GM10847 (cell line): ENCODE measurements around the gene TERT.

Experiments
- POLR2A ChIP-seq: IDR thresholded peaks from 2 replicates; pipeline ENCODE4 v1.6.1; 2011; ENCODE audit not compliant: insufficient read length; ENCODE audit errors: extremely low read depth

The TERT gene

GRCh38 chr5:1204693-1205242, 90.1 kb downstream of the TERT start:
- no peak for TF ChIP-seq POLR2A

- no peak for TF ChIP-seq POLR2A
Measured at GRCh38 chr5:1203968-1204692, 90.7 kb downstream of the TERT start.

- no peak for TF ChIP-seq POLR2A
Measured at GRCh38 chr5:1203311-1203967, 91.4 kb downstream of the TERT start.
